ENCODE measurements around the gene MED27.

GRCh38 chr9:132037458-132037857, 42.2 kb downstream of the MED27 start:
- TF ChIP-seq MTF2 (CRISPR knock-in tag; IDR thresholded peaks at IDR 0.05; ENCODE audit: borderline replicate concordance) (no peak), JUND (CRISPR knock-in tag; IDR thresholded peaks at IDR 0.05) (no peak), PRPF4 (IDR thresholded peaks at IDR 0.05; ENCODE audit: low read depth, low read length, poor library complexity, severe bottlenecking) (no peak), RAD51 (IDR thresholded peaks at IDR 0.05; ENCODE audit: borderline replicate concordance) (no peak)
